NCI-H1694 treated with DMSO at 0.1 percent for 48 hours (cell line): ENCODE data around the gene CPZ.
"Not testable (repeated sequence)": the region's sequence is repeated elsewhere in the genome, so short reads cannot be mapped to it uniquely, and the experiment has no call there.

Experiments
- DNase-seq: peaks from one replicate; lab custom pipeline; 2025; lab: John Stamatoyannopoulos, UW

The CPZ gene

DNA sequence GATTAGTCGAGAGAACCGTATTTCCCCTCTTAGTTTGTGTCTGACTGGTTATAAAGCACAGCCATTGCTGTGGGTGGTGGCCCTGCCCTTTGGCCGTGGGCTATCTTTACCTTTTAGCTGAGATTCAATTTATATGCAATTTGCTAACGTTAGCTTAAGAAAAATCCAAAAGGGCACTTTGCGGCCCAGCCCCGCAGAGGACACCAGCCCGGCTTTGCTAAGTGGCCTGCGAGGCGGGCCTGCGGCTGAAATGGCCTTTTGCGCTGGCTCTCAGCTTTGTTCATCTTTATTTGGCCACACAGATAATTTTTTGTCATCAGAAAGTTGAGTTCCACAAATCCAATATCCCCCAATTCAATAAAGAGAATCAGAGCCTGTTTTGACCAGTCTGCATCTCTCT is 48.3 kb downstream of the CPZ start:
- DNase-seq, result no peak

DNA sequence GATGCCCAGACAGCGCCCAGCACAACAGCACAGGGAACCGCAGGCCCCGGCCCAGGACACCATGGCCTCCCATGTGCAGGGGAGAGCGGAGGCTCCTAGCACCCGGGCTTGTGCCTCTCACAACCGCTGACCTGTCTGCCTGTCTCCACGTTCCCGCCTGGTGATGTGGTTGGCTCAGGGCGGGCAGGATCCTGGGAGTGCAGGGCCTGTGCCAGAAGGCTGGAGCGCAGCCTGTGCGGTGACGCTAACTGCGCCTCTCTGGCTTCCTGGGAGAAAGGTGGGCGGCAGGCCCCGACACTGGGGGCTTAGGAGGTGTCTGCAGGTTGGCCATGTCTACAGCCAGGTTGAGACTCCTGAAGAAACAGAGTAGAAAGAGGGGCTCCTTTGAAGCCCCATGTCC is 48.7 kb downstream of the CPZ start:
- DNase-seq, result no peak

DNA sequence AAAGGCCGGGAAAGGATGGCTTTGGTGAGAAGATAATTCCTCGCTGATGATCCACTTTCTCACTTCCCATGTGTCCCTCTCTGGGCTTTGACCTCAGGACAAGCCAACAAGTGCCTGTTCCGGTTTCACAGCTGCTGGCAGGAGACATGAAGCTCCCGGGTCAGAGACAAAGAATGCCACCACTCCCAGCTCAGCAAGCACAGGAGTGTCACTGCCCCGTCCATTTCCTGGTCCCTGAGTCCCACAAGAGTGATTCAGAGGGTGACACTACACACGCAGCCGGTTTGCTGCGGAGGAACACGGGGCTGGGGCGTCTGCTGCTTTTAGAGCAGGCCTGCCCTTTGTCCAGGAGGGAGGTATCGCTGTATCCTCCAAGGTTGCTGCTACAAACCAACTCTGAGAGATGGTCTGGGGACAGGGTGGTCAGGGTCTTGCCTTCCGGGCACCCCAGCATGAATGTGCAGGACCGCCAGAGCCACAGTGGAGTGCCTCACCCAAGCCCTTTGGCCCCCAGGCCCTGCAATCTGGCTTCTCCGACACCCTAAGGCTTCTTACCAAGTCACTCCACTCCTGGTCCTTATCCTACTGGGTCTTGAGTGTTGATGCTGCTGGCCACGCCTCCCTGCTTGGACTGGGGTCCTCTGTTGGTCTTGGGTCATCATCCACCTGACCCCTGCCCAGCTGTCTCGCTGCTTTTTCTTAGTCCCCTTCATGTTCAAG is 49.5 kb downstream of the CPZ start:
- DNase-seq, result no peak

DNA sequence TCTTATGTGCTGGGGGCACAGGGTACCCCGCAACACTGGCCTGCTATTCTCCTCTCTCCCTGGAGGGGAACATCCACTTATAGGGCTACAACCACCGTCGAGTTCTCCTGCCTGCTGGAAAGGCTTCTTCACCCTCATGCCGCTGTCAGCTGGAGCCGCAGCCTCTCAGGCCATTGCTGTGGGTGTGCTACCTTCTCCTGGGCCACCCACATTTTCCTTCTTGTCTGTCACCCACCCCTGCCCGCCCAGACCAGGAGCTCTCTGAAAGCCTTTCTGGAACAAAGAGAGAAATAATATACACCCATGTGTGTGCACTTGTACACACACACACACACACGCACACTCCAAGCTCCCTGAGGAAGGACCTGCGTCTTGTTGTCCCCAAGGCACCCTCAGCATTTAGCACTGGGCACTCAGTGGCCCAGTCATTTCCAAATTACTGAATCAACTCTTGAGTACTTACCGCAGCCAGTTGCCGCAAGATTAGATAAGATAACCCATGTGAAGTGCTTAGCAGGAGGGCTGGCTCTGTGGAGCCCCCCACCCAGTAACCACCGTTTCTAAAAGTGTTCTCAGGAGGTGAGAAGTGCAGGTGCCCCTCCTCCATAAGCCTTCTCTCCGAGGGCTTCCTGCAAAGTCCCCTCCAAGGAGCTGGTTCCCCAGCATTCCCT is 50.2 kb downstream of the CPZ start:
- DNase-seq, result no peak

DNA sequence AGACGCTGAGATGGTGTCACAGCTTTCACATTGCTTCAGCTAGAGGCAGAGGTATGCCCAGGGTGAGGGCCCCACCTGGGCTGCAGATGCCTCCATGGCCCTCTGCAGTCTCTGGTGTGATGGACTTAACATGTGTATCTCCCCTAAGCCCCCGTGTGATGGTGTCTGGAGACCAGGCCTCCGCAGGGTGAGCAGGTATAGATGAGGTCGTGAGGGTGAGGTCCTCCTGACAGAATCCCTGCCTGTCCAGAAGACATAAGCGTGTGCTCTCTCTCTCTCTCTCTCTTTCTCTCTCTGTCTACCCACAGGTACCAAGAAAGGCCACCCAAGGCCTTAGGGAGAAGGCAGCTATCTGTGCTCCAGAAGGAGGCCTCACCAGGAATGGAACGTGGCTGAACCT is 50.9 kb downstream of the CPZ start:
- no peak for DNase-seq

DNA sequence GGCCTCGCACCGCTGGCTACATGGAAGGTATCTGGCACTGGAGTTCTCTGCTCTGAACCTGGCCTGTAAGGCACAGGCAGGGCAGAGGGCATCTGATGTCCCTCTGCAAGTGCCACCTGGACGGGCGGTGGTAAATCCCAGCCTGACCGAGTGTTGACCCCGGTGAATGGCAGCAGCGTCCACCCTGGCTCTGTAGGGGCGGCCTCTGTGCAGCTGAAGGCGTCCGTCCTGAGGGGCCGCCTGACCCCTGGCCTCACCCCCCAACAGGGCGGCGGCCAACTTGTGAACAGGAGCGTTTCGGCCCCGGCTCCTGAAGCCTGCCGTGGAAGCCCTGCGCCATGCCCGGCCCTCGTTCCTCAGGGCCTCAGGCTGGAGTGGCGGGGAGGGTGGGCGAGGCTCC is 51.4 kb downstream of the CPZ start:
- no peak for DNase-seq

DNA sequence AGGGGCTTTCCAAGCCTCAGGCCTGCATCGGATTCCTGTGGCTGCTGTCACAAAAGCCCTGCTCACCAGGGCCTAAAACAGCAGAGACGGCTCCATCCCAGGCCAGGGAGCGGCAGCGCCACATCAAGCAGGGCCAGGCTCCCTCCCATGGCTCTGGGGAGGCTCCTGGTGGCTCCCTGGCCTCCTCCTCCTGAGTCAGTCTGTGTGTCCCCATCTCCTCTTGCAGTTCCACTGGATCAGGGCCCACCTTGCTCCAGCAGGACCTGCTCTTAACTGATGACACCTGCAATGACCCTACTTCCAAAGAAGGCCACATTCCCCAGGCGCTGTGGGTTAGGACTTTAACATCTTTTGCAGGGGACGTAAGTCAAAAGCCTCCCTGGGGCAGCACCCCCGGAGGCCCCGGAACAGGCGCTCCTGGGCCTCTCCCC is 51.9 kb downstream of the CPZ start:
- no peak for DNase-seq

DNA sequence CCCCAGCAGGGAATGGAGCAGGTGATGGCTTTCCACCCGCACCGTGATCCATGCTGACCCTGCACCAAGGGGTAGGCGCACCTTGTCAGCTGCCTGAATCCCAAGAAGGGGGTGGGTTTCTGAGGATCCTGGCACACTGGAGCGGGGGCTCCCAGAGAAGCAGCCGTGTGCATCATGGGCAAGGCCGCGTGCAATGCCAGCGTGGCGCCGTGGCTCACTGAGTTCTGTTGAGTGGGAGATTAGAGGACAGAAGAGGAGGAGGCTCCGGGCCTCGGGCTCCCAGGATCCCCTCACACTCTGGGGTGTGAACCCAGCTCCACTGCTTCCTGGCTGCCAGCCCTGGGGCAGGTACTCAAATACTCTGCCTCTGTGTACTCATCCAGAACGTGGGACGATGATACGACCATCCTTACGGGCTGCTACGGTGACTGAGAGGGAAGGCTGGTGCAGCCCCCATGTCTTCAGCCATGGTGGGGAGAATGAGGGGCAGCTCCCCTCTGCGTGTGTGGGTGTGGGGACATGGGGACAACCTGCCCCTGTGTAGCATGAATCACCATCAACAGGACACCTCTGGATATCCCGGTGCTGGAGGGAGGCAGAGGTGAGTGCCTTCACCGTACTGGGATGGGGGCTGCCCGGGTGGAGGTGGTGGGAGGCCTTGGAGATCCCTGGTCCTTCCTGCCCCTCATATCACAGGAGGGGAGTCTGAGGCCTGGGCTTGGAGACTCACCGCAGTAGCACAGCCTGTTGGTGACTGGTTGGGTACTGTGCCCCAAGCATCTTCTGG is 52.6 kb downstream of the CPZ start:
- DNase-seq, result no peak

DNA sequence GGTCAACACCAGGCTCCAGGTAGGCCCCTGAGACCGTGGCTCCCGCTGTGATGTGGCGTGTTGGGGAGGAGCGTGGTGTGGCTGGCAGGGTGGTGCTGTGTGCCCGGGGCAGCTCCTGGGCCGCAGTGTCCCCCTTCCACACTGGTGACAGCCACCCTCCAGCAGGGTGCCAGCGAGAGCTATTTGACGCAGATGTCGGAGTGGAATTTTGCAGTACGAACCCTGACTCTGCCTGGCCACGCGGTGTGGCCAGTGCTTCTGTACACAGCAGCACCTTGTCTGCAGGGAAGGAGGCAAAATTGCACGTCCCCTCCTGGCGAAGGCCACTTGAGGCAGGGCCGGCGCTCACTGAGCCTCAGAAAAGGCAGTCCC is 53.2 kb downstream of the CPZ start:
- no peak for DNase-seq

DNA sequence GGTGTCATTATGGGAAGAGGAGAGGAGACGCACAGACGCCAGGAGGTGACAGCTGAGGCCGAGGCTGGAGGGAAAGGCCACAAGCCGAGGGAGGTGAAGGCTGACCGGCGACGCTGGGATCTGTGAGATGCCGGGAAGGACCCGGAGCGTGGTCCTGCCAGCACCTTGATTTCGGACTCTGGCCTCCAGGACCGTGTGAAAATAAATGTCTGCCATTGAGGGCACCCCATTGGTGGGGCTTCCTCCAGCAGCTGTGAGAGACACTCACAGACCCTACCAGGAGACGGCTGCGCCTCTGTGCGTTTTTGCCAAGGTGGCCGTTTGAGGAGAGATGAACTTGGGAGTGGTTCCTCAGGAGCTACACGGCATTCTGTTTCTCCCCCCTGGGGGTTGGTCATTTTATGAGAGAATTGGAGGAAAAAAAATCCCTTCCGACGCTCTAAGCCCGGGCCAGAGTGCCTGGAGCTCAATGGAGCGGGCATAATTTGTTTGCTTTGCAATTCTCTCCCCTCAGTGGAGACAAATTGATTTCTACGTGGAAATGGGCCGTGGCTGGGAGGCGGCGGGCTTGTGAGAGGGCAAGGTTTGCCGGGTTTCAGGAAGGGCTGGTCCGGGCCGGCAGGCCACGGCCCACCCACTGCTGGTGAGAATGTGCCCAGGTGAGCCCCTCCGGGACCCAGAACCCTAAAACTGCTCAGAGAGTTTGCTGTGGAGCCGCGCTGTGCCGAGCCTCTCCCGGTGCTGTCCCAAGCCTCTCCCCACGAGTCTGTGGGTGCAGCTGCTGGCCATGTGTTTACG is 53.9 kb downstream of the CPZ start:
- DNase-seq, result no peak

DNA sequence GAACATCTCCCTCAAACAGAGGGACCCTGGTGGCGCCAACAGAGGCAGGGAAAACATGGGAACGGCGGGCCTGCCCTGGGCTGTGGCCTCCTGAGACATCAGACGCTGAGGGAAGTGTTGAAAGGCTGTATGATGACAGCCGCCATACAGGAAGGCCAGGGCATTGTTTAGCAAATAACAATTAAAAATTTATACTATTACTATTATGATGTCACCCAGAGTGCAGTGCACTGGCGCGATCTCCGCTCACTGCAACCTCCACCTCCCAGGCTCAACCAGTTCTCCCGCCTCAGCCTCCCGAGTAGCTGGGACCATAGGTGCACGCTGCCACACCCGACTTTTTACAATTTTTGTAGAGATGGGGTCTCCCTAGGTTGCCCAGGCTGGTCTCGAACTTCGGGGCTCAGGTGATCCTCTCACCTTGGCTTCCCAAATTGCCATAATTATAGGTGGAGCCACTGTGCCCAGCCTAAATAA is 54.6 kb downstream of the CPZ start:
- no peak for DNase-seq

DNA sequence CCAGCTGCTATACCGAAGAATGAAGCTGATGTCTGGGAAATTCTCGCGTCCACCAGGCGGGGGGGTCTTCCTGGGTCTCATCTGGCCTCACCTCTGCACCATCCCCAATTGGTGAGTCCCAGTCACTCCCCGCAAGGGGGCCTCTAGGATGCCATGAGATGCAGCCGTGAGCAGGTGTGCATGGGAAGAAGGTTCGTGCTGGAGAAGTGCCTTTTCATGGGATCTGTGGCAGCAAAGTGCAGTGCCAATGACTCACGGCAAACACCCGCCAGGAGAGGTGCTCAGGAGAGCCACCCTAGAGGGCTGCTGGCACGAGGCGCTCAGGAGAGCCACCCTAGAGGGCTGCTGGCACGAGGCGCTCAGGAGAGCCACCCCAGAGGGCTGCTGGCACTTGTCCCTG is 55.1 kb downstream of the CPZ start:
- no peak for DNase-seq

DNA sequence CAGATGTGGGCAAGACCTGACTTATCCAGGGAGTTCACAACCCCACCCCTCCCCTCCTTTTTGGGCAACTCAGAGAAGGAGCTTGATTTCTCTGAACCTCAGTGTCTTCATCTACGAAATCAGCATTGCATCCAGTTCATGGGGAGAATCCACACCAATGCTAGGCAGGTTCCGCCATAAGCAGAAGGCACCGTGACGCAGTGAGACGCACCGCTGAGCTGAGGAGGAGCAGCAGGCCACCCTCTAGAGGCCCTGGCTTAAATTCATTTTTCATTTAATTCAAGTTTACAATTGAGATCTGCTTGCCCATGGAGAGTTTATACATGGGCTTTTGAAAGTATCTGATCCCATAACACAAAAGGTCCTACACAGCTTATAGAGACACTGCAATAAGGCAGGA is 55.7 kb downstream of the CPZ start:
- no peak for DNase-seq

DNA sequence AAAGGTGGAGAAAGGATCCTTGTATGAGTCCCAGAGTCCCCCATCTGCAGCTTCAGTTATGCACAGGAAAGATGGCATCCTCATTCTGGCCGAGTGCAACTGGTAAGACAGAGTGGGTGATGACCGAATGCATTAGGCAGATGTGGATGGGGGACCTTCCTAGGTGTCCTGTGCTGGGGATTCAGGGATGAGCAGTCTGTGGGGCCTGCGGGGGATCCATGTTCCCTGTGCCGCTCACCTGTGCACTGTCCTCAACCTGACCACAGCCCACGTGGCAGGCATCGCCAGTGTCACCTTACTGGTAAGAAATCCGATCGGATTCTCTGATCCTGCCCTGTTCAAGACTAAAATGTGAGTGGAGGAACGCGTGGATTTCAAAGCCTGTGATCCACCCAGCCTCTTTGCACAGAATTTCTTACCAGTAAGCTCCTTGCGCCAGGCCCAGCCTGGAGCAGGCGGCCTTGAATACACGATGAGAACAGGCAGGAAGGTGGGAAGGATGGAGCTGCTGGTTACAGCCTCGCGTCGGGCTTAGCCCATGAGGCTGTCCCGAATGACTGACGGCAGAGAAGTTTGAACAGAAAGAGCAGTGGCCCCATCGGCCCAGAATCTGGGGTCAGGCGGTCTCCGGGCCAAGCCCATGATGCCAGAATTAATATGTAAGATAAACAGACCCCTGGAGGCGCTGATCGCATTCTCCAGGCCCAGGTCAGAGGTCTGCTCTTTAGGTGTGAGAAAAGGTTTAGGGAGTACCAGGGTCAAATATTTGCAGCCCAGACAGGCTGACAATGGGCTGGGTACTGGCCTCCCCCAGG is 56.5 kb downstream of the CPZ start:
- no peak for DNase-seq

DNA sequence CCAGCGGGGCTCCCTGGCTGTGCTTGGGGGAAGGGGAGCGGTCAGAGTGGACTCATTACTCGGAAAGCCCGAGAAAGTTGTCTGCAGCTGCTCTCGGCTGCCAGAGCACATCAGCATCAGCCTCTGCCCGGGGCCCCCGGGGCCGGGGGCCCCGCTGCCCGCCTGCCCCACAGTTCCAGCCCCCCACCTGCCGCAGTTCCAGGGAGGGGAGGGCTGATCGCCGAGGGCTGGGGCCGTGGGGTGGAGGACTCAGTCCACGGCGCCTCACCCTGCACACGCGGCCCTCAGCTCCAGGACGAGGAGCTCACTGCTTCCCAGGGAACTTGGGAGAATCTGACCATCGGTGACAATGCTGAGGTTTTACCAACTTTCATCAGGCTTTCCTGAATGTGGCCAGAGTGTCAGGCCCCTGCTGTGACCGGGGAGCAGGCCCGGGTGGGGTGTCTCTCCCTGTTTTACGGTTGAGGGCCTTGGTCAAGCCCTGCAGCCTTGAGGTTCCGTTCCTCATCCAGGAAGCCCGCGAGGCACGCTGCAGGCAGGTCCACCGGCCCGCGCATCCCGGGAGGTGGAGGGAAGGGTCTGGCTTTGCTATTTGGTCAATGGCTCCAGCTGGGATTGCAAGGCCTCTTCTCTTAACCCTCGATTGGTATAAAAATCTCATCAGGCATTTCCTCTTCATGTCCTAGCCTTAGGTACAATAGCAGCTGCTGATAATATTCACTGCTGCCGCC is 57.2 kb downstream of the CPZ start:
- no peak for DNase-seq

DNA sequence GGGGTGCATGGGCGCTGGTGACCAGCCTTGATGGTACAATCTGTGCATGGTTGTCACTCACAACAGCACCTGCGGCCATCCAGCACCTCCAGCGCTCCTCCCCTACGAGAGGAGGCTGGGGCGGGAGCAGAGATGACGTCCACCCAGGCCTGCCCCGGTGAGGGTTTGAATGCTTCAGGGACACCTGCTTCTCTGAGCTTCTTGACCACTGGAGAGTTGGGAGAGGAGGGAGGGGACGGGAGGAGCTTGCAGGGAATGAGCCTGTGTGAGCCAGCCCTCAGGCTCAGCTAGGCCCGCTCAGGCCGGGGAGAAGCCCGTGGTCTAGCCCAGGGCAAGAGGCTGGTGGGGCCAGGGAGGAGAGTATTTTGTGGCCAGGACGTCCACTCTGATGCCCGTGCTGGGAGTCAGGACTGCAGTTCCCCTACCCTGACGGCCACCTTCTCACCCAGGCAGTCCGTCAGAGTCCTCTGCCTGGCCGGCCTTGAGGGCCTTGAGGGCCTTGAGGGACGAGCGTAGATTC is 59.2 kb downstream of the CPZ start:
- DNase-seq, result no peak

DNA sequence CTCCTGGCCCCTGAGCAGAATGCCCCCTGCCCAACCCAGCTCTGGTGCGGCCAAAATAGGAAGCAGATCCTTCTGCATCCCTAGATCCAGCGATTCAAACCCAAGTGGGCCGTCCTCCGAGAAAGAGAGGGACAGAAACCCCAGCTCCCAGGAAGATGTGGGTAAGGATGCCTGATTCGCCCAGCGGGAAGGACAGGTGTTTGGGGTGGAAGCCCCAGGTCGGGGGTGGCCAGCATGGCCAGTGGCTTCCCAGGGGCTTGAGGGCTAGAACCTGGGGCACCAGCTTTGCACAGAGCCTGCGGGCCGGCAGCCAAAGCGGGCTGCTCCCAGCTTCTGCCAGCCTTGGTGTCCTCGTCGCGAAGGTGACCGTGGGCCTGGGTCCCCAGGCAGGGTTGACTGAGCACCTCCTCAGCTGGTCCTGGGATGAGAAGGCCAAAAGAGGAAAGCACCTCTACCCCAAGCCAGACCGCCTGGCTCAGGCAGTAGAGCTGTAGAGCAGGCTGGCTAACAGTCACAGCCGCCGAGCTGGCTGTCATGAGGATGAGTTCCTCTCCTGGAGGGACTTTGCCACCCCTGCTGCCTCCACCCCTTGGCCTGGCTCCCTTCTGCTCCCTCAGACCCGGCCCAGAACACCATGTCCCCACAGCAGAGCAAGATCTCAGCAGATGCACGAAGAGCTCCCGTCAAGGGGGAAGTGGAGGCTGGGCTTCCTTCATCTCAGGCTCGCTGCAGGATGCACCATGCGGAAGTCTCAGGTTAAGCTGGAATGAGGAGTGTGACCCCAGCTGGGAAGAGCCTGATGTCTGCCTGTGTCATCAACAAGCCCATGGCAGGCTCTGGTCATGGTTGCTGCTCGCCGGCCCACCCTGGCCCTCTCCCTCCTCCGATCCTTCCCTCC is 59.9 kb downstream of the CPZ start:
- DNase-seq, result no peak

DNA sequence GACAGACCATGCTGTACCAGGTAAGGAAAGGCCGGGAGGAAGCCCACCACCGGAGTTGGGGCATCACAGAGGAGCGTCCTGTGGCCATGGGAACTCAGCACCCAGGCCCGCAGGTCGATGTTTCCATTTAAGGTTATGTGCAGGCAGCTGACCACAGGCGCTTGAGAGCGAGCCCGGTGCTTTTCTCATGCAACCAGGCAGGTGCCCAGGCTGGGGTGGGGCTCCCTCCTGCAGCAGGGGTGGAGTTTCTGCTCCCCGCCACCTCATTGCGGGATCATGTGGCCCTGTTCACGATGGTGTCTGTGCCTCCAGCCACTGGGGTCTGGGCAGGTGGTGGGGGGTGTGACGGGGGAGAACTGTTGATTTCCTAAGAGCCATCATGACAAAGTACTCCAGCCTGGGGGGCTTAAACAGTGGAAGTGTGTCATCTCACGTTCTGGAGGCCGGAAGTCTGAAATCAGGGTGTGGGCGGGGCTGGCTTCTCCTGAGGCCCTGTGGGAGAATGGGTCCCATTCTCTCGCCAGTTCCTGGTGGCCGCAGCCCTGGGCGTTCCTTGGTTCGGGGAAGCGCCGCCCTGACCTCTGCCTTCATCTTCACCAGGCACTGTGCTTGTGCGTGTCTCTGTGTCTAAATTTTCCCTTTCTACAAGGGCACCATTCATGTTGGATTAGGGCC is 60.9 kb downstream of the CPZ start:
- no peak for DNase-seq

DNA sequence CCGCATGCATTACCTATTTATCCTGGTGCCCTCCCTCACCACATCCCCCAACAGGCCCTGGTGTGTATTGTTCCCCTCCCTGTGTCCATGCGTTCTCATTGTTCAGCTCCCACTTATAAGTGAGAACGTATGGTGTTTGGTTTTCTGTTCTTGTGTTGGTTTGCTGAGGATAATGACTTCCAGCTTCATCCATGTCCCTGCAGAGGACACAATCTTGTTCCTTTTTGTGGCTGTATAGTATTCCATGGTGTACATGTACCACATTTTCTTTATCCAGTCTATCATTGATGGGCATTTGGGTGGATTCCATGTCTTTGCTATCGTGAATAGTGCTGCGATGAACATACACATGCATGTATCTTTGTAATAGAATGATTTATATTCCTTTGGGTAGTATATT is 61.6 kb downstream of the CPZ start:
- not testable (repeated sequence) for DNase-seq
